H1 (cell line): ENCODE measurements around the gene ARL14EPL. TPM values are rescaled to one million over a fixed set of nuclear protein-coding genes. Genes with fewer than 3 reads are reported as not detected.

Source experiments
- CTCF ChIA-PET: fragments of 300-600 bp; sonication (Branson Sonifier 250); formaldehyde crosslinking; loops from one replicate; lab custom pipeline; 2021; ENCODE audit not compliant: partially characterized antibody; lab: Charles Lee
- POLR2A ChIA-PET: fragments of 300-600 bp; sonication (Branson Sonifier 250); formaldehyde crosslinking; loops from one replicate; lab custom pipeline; 2021; ENCODE audit warnings: inconsistent platforms; ENCODE audit not compliant: partially characterized antibody; lab: Charles Lee
- DNase-seq, 2 experiments: peaks; one replicate each; pipeline versions ENCODE4 v3.0.0 to v3.0.0-alpha.2; 2010 to 2022; ENCODE audit warnings: low spot score in 2 of 2, low read depth in 1 of 2, mixed read lengths in 1 of 2
- FAIRE-seq: peaks from 2 replicates; lab custom pipeline; 2011; peaks lifted over from hg19 to GRCh38; lab: Jason Lieb, UNC
- H2AFZ ChIP-seq: 2 replicates; pipeline ENCODE4 v1.8.1; 2012; ENCODE audit warnings: low read length, inconsistent platforms
- H2AK5ac ChIP-seq: 2 replicates; pipeline ENCODE4 v1.6.1; 2013; ENCODE audit warnings: low read depth, low read length
- H2BK120ac ChIP-seq: replicated peaks from 2 replicates; pipeline ENCODE3; 2013; ENCODE audit warnings: low read depth, low read length, inconsistent platforms
- H2BK12ac ChIP-seq: 2 replicates; pipeline ENCODE4 v1.6.1; 2013; ENCODE audit warnings: low read depth, low read length
- H2BK15ac ChIP-seq: 2 replicates; pipeline ENCODE4 v1.6.1; 2013; ENCODE audit warnings: low read length
- H2BK20ac ChIP-seq: 2 replicates; pipeline ENCODE4 v1.6.1; 2013; ENCODE audit warnings: low read length
- H2BK5ac ChIP-seq: 2 replicates; pipeline ENCODE4 v1.6.1; 2013; ENCODE audit warnings: low read depth, low read length
- H3K14ac ChIP-seq: 2 replicates; pipeline ENCODE4 v1.6.1; 2013; ENCODE audit warnings: inconsistent platforms; ENCODE audit not compliant: insufficient read length
- H3K18ac ChIP-seq: 2 replicates; pipeline ENCODE4 v1.6.1; 2013; ENCODE audit warnings: low read length; ENCODE audit errors: extremely low read depth
- H3K23ac ChIP-seq: 2 replicates; pipeline ENCODE4 v1.6.1; 2013; ENCODE audit warnings: inconsistent platforms; ENCODE audit not compliant: insufficient read length
- H3K23me2 ChIP-seq: 2 replicates; pipeline ENCODE4 v1.6.1; 2013; ENCODE audit warnings: low read depth, low read length
- H3K27ac ChIP-seq: 2 replicates; pipeline ENCODE4 v1.6.1; 2011; ENCODE audit warnings: low read depth, low read length, inconsistent platforms
- H3K27me3 ChIP-seq, 4 experiments: replicated peaks in 1 of 4; 1 replicate in 1 of 4; 2 replicates in 3 of 4; pipeline versions ENCODE4 v1.6.1 to v1.8.1; 2011 to 2013; ENCODE audit warnings: low read length in 3 of 4, mild to moderate bottlenecking in 3 of 4, inconsistent platforms in 2 of 4, mixed read lengths in 2 of 4, moderate library complexity in 1 of 4; ENCODE audit not compliant: control insufficient read depth in 3 of 4, insufficient read depth in 3 of 4; ENCODE audit errors: extremely low read depth in 1 of 4
- H3K36me3 ChIP-seq, 4 experiments: 2 replicates each; pipeline versions ENCODE4 v1.6.1 to v1.8.1; 2011 to 2013; ENCODE audit warnings: mild to moderate bottlenecking in 4 of 4, low read length in 3 of 4, moderate library complexity in 2 of 4, control low read depth in 1 of 4, inconsistent platforms in 1 of 4; ENCODE audit not compliant: insufficient read depth in 4 of 4, control insufficient read depth in 2 of 4
- H3K4ac ChIP-seq: replicated peaks from 2 replicates; pipeline ENCODE3; 2013; ENCODE audit warnings: low read length, low read depth, mixed read lengths, inconsistent platforms; ENCODE audit not compliant: insufficient read length
- H3K4me1 ChIP-seq, 4 experiments: replicated peaks in 1 of 4; 1 replicate in 1 of 4; 2 replicates in 3 of 4; pipeline versions ENCODE4 v1.6.1 to v1.8.1; 2011 to 2013; ENCODE audit warnings: low read length in 3 of 4, inconsistent platforms in 2 of 4, mixed read lengths in 1 of 4; ENCODE audit not compliant: insufficient read depth in 4 of 4, control insufficient read depth in 3 of 4
- H3K4me2 ChIP-seq, 2 experiments: 2 replicates each; pipeline versions ENCODE4 v1.6.1 to v1.8.1; 2011 to 2013; ENCODE audit warnings: low read depth in 2 of 2, low read length in 2 of 2, control low read depth in 1 of 2, inconsistent platforms in 1 of 2, mild to moderate bottlenecking in 1 of 2; ENCODE audit not compliant: insufficient read depth in 1 of 2
- H3K4me3 ChIP-seq, 4 experiments: fragments of 200-600, 300-600 bp in 1 of 4; sonication (generic), shearing (Covaris generic), sonication (Bioruptor Twin) in 1 of 4; 2 replicates each; pipeline versions ENCODE4 v1.5.1 to v1.8.1; 2011 to 2016; ENCODE audit warnings: low read length in 4 of 4, low read depth in 3 of 4, control low read depth in 2 of 4, inconsistent platforms in 2 of 4, mild to moderate bottlenecking in 2 of 4, mixed read lengths in 1 of 4, moderate library complexity in 1 of 4; ENCODE audit not compliant: insufficient read depth in 2 of 4; ENCODE audit errors: extremely low read depth in 1 of 4
- H3K56ac ChIP-seq: replicated peaks from 2 replicates; pipeline ENCODE3; 2013; ENCODE audit warnings: low read depth, mild to moderate bottlenecking, mixed read lengths, low read length, inconsistent platforms; ENCODE audit not compliant: insufficient read length
- H3K79me1 ChIP-seq: 2 replicates; pipeline ENCODE4 v1.6.1; 2013; ENCODE audit warnings: low read depth, low read length, control low read depth
- H3K79me2 ChIP-seq, 2 experiments: 2 replicates each; pipeline versions ENCODE4 v1.6.1 to v1.8.1; 2012 to 2013; ENCODE audit warnings: low read length in 2 of 2, mild to moderate bottlenecking in 2 of 2, inconsistent platforms in 1 of 2; ENCODE audit not compliant: insufficient read depth in 2 of 2, control insufficient read depth in 1 of 2
- H3K9ac ChIP-seq, 4 experiments: replicated peaks in 1 of 4; 1 replicate in 1 of 4; 2 replicates in 3 of 4; pipeline versions ENCODE4 v1.6.1 to v1.8.1; 2011 to 2013; ENCODE audit warnings: low read depth in 3 of 4, low read length in 3 of 4, control low read depth in 2 of 4, mild to moderate bottlenecking in 2 of 4, moderate library complexity in 2 of 4, inconsistent platforms in 1 of 4; ENCODE audit errors: extremely low read depth in 1 of 4
- H3K9me3 ChIP-seq, 2 experiments: 2 replicates each; pipeline versions ENCODE4 v1.6.1 to v1.8.1; 2012 to 2013; ENCODE audit warnings: mild to moderate bottlenecking in 2 of 2, moderate library complexity in 2 of 2, control low read depth in 1 of 2, inconsistent platforms in 1 of 2, low read depth in 1 of 2, low read length in 1 of 2, mixed read lengths in 1 of 2; ENCODE audit not compliant: insufficient read depth in 2 of 2
- H4K20me1 ChIP-seq, 2 experiments: replicated peaks in 1 of 2; 2 replicates each; pipeline versions ENCODE3 to v1.8.1; 2011 to 2013; ENCODE audit warnings: inconsistent platforms in 2 of 2, low read length in 2 of 2, mild to moderate bottlenecking in 1 of 2; ENCODE audit not compliant: insufficient read depth in 2 of 2, control insufficient read depth in 1 of 2
- H4K5ac ChIP-seq: 2 replicates; pipeline ENCODE4 v1.6.1; 2013; ENCODE audit warnings: low read length, low read depth, mixed read lengths, inconsistent platforms; ENCODE audit not compliant: insufficient read length
- H4K8ac ChIP-seq: 2 replicates; pipeline ENCODE4 v1.8.0; 2013; ENCODE audit warnings: mild to moderate bottlenecking, moderate library complexity, low read length, inconsistent platforms; ENCODE audit not compliant: insufficient read depth; ENCODE audit errors: extremely low read depth
- H4K91ac ChIP-seq: replicated peaks from 2 replicates; pipeline ENCODE3; 2013; ENCODE audit warnings: low read length, mixed read lengths, inconsistent platforms; ENCODE audit not compliant: insufficient read length
- CBX5 ChIP-seq: fragments of 300-800, 300-1000 bp; sonication (generic); IDR thresholded peaks from 2 replicates; pipeline ENCODE4 v1.7.1; 2016; ENCODE audit warnings: antibody characterized with exemption, low read length, low read depth
- CHD1 ChIP-seq: IDR thresholded peaks from 2 replicates; pipeline ENCODE4 v1.6.1; 2012; ENCODE audit warnings: low read depth, low read length, improper control_type of control experiment
- FOSL1 ChIP-seq: IDR thresholded peaks from 2 replicates; pipeline ENCODE4 v1.6.1; 2011; ENCODE audit warnings: mild to moderate bottlenecking, low read depth, low read length, moderate library complexity; ENCODE audit not compliant: insufficient read depth
- JUND ChIP-seq: IDR thresholded peaks from 2 replicates; pipeline ENCODE4 v1.6.1; 2011; ENCODE audit warnings: mild to moderate bottlenecking, improper control_type of control experiment, low read length
- KDM1A ChIP-seq: fragments of 200-600, 300-600 bp; sonication (generic); IDR thresholded peaks from 2 replicates; pipeline ENCODE4 v1.7.1; 2016; ENCODE audit warnings: mild to moderate bottlenecking, low read length, borderline replicate concordance
- MAFK ChIP-seq: IDR thresholded peaks from 2 replicates; pipeline ENCODE4 v1.6.1; 2012; ENCODE audit warnings: low read depth, mild to moderate bottlenecking, improper control_type of control experiment, low read length
- PHF8 ChIP-seq: fragments of 200-600 bp; sonication (generic); conservative IDR thresholded peaks from 2 replicates; pipeline ENCODE4 v1.7.1; 2012; ENCODE audit warnings: low read depth, mild to moderate bottlenecking, inconsistent platforms, low read length, moderate library complexity
- POLR2A ChIP-seq, 2 experiments: IDR thresholded peaks; 1 replicate in 1 of 2; 2 replicates in 1 of 2; pipeline ENCODE4 v1.6.1; 2011; ENCODE audit warnings: low read depth in 2 of 2, low read length in 2 of 2, mild to moderate bottlenecking in 2 of 2; ENCODE audit errors: control extremely low read depth in 1 of 2
- RBBP5 ChIP-seq: IDR thresholded peaks from 2 replicates; pipeline ENCODE4 v1.7.1; 2012; ENCODE audit warnings: low read depth, mild to moderate bottlenecking, inconsistent platforms, low read length, moderate library complexity, borderline replicate concordance
- RFX5 ChIP-seq: IDR thresholded peaks from 2 replicates; pipeline ENCODE4 v1.6.1; 2011; ENCODE audit warnings: low read depth, low read length, improper control_type of control experiment, borderline replicate concordance
- RXRA ChIP-seq: IDR thresholded peaks from 2 replicates; pipeline ENCODE4 v1.6.1; 2011; ENCODE audit warnings: low read depth, mild to moderate bottlenecking, low read length, moderate library complexity; ENCODE audit not compliant: insufficient read depth
- SIN3A ChIP-seq, 2 experiments: IDR thresholded peaks in 1 of 2; conservative IDR thresholded peaks in 1 of 2; 2 replicates each; pipeline ENCODE4 v1.6.1; 2011 to 2012; ENCODE audit warnings: low read length in 2 of 2, improper control_type of control experiment in 1 of 2, low read depth in 1 of 2, mild to moderate bottlenecking in 1 of 2
- SP4 ChIP-seq: IDR thresholded peaks from 2 replicates; pipeline ENCODE4 v1.6.1; 2012; ENCODE audit warnings: low read length, inconsistent platforms
- SRF ChIP-seq: IDR thresholded peaks from 2 replicates; pipeline ENCODE4 v1.6.1; 2011; ENCODE audit warnings: mild to moderate bottlenecking, low read depth, low read length, moderate library complexity
- SUZ12 ChIP-seq: fragments of 200-600 bp; sonication (generic); IDR thresholded peaks from 2 replicates; pipeline ENCODE4 v1.6.1; 2012; ENCODE audit warnings: mild to moderate bottlenecking, inconsistent platforms, low read length, moderate library complexity, mixed read lengths
- TCF12 ChIP-seq: IDR thresholded peaks from 2 replicates; pipeline ENCODE4 v1.6.1; 2011; ENCODE audit warnings: low read depth, mild to moderate bottlenecking, low read length
- YY1 ChIP-seq: IDR thresholded peaks from 2 replicates; pipeline ENCODE4 v1.6.1; 2011; ENCODE audit warnings: low read depth, mild to moderate bottlenecking, low read length
- polyA plus RNA-seq, 7 experiments: library from polyadenylated mRNA; depleted of rRNA in 3 of 7; stranded (reverse) in 5 of 7; unstranded in 2 of 7; fragments of >200 nt in 5 of 7; fragments of 200-250 nt in 2 of 7; gene quantifications; 1 replicate in 5 of 7; 2 replicates in 1 of 7; 4 replicates in 1 of 7; pipeline versions ENCODE4 v1.2.1 to v1.2.3, GENCODE V29; 2011 to 2013; ENCODE audit warnings: missing spikeins in 2 of 7, mixed read lengths in 2 of 7
- total RNA-seq: library from RNA; stranded (reverse); fragmentation: NEBNext Ultra II Directional; extraction: Animal tissue kit (Norgen Biotek cat#: 25700); gene quantifications from 2 replicates; pipeline ENCODE4 v1.2.1, GENCODE V29; 2021

The ARL14EPL gene
- total and polyA plus RNA-seq, 2 of the 8 experiments (the other 6 are each of a cell fraction or from before 2014, with no cell fraction given): not detected

GRCh38 chr5:116088062-116088461 is 55.8 kb downstream of the ARL14EPL start:
- H3K36me3 ChIP-seq: peaks cover 2 to 21% (median 8%) of the 10 kb centered on the region in 4 experiments; a peak in 7 of 8 replicates
- H3K9ac ChIP-seq: no peak overlapping the region
- no peak overlapping the region for H4K5ac ChIP-seq
- peaks cover 3 to 7% (median 6%) of the 10 kb centered on the region in 4 experiments; a peak in 4 of 7 replicates for H3K4me1 ChIP-seq
- FAIRE-seq (no peak), DNase-seq (no peak)
- H4K8ac ChIP-seq: no peak overlapping the region
- H4K20me1 ChIP-seq: peaks cover 0 to 2% of the 10 kb centered on the region in 2 experiments
- peaks cover 4% of the 10 kb centered on the region for H3K23me2 ChIP-seq
- H3K56ac ChIP-seq: no peak overlapping the region
- no peak overlapping the region for H3K4me3 ChIP-seq
- H3K4ac ChIP-seq: no peak overlapping the region
- H3K79me1 ChIP-seq: no peaks in the 10 kb centered on the region; the same call in 1 of the 2 replicates
- H4K91ac ChIP-seq: no peak overlapping the region
- H3K79me2 ChIP-seq: peaks cover 0 to 34% of the 10 kb centered on the region in 2 experiments; a peak in 3 of 4 replicates
- no peaks in the 10 kb centered on the region for H3K27me3 ChIP-seq
- H2BK5ac ChIP-seq: no peak overlapping the region
- no peak overlapping the region for H2BK120ac ChIP-seq
- ChIA-PET CTCF (no interaction called here), POLR2A (no interaction called here)
- H2BK12ac ChIP-seq: no peak overlapping the region
- no peak overlapping the region for H2BK15ac ChIP-seq
- H3K18ac ChIP-seq: no peak overlapping the region
- no peak overlapping the region for H3K14ac ChIP-seq
- H3K4me2 ChIP-seq: no peak overlapping the region
- no peak overlapping the region for H2AK5ac ChIP-seq
- no peak overlapping the region for H2AFZ ChIP-seq
- H3K9me3 ChIP-seq: no peaks in the 10 kb centered on the region
- H3K23ac ChIP-seq: no peak overlapping the region
- no peak overlapping the region for H2BK20ac ChIP-seq
- H3K27ac ChIP-seq: no peak overlapping the region
- TF ChIP-seq SRF (no peak), PHF8 (no peak), CHD1 (no peak), RBBP5 (no peak), RFX5 (no peak), SUZ12 (no peak), SP4 (no peak), CBX5 (no peak), POLR2A (IDR thresholded peaks at IDR 0.05; ENCODE audit: control extremely low read depth in 1 of 2, low read depth in 2 of 2, low read length in 2 of 2) (no peak), JUND (no peak), TCF12 (no peak), MAFK (no peak), KDM1A (no peak), SIN3A (conservative IDR thresholded peaks at IDR 0.05 in 1 of 2, IDR thresholded peaks at IDR 0.05 in 1 of 2; ENCODE audit: low read depth in 1 of 2, low read length in 2 of 2) (no peak), RXRA (no peak), FOSL1 (no peak), YY1 (no peak)
